Esophagus squamous epithelium (tissue), 5 donors: ENCODE measurements around the gene RASGRP1. TPM values are rescaled to one million over a fixed set of nuclear protein-coding genes. Genes with fewer than 3 reads are reported as not detected.

Experiments
- DNase-seq: peaks from one replicate; lab custom pipeline; 2025; lab: John Stamatoyannopoulos, UW
- H3K27ac ChIP-seq, 4 donors: fragments of 200-600 bp; sonication (generic); one replicate each; pipeline ENCODE4 v1.5.1; 2016 to 2019; ENCODE audit warnings: mild to moderate bottlenecking in 1 of 4
- H3K27me3 ChIP-seq, 4 donors: fragments of 200-600 bp; sonication (generic); 1 replicate in 3 of 4; 2 replicates in 1 of 4; pipeline versions ENCODE4 v1.5.1 to v1.6.0; 2017 to 2021; ENCODE audit warnings: antibody characterized with exemption in 1 of 4
- H3K36me3 ChIP-seq, 3 donors: fragments of 200-600 bp; sonication (generic); one replicate each; pipeline ENCODE4 v1.5.1; 2016 to 2019
- H3K4me1 ChIP-seq, 3 donors: fragments of 200-600 bp; sonication (generic); one replicate each; pipeline ENCODE4 v1.5.1; 2017 to 2019
- H3K4me3 ChIP-seq, 4 donors: fragments of 200-600 bp; sonication (generic); 1 replicate in 3 of 4; 2 replicates in 1 of 4; pipeline ENCODE4 v1.5.1; 2016 to 2019; ENCODE audit warnings: mild to moderate bottlenecking in 2 of 4, moderate library complexity in 1 of 4
- H3K9me3 ChIP-seq, 3 donors: fragments of 200-600 bp; sonication (generic); one replicate each; pipeline ENCODE4 v1.5.1; 2016 to 2019
- CTCF ChIP-seq, 6 experiments: fragments of 450-650 bp in 4 of 6; fragments of 200-600 bp in 2 of 6; sonication (generic) in 2 of 6; IDR thresholded peaks; one replicate each; pipeline ENCODE4 v1.5.1; 2016 to 2019; ENCODE audit warnings: antibody characterized with exemption in 6 of 6, mild to moderate bottlenecking in 4 of 6, moderate library complexity in 4 of 6
- POLR2A ChIP-seq, 4 donors: fragments of 450-650 bp; IDR thresholded peaks; one replicate each; pipeline ENCODE4 v1.6.1; 2017; ENCODE audit warnings: antibody characterized with exemption in 4 of 4, mild to moderate bottlenecking in 4 of 4, moderate library complexity in 3 of 4
- WGBS, 2 donors: methylation state at CpG; one replicate each; pipeline ENCODE4 v1.1.5; 2018; 5-methylcytosine and 5-hydroxymethylcytosine counted together
- intact Hi-C: fragments of 100-400 bp; cut with DNase I; formaldehyde crosslinking; loops from one replicate; pipeline ENCODE4 v1.15.0; 2022
- total RNA-seq, 4 donors: library from RNA; depleted of rRNA; stranded (reverse); fragments of >200 nt; gene quantifications; one replicate each; pipeline ENCODE4 v1.1.0, GENCODE V29; 2016
- donor health status: DM: yes; HTN: yes; CAD: no.

The RASGRP1 gene
- total RNA-seq, 4 donors from 2014 or later = 9.2 to 16.0 (median 12.2) TPM

GRCh38 chr15:38476120-38476519, 88.5 kb downstream of the RASGRP1 start:
- intact Hi-C loops = no loop called here
- 93 to 97% methylated on average over 1 of the region's 1 CpG for WGBS, 2 donors

GRCh38 chr15:38475361-38475760, 89.3 kb downstream of the RASGRP1 start:
- peaks cover 0 to 76% (median 11%) of the 10 kb centered on the region in 3 donors for H3K36me3 ChIP-seq
- H3K27ac ChIP-seq = no peak overlapping the region
- no peaks in the 10 kb centered on the region for H3K27me3 ChIP-seq
- H3K4me1 ChIP-seq = no peaks in the 10 kb centered on the region
- WGBS, 2 donors = 94 to 97% methylated on average over 2 of the region's 2 CpGs
- no peaks in the 10 kb centered on the region for H3K9me3 ChIP-seq
- H3K4me3 ChIP-seq = no peak overlapping the region
- TF ChIP-seq CTCF (IDR thresholded peaks at IDR 0.05) (no peak), POLR2A (IDR thresholded peaks at IDR 0.05) (no peak)
- no peak for DNase-seq
- intact Hi-C loops = no loop called here

More at GRCh38 chr15:38476120-38476519, 88.5 kb downstream of the RASGRP1 start:
- Histone ChIP-seq H3K27me3 (no peaks in the 10 kb centered on the region), H3K9me3 (no peaks in the 10 kb centered on the region), H3K4me1 (no peaks in the 10 kb centered on the region), H3K4me3 (no peak overlapping the region), H3K27ac (no peak overlapping the region), H3K36me3 (peaks cover 0 to 71% (median 11%) of the 10 kb centered on the region in 3 donors)
- DNase-seq = no peak
- TF ChIP-seq POLR2A (IDR thresholded peaks at IDR 0.05) = no peak
- TF ChIP-seq CTCF (IDR thresholded peaks at IDR 0.05) = no peak

- no peak overlapping the region for H3K27ac ChIP-seq
- TF ChIP-seq CTCF (IDR thresholded peaks at IDR 0.05) (peak; percentile 44 to 84 (median 73)), POLR2A (IDR thresholded peaks at IDR 0.05) (no peak)
- no peaks in the 10 kb centered on the region for H3K4me1 ChIP-seq
- DNase-seq = no peak
- intact Hi-C loops = no loop called here
- WGBS, 2 donors = 42 to 57% methylated on average over 4 of the region's 4 CpGs
- H3K36me3 ChIP-seq = peaks cover 0 to 78% (median 11%) of the 10 kb centered on the region in 3 donors
- H3K27me3 ChIP-seq = no peaks in the 10 kb centered on the region
- no peaks in the 10 kb centered on the region for H3K9me3 ChIP-seq
- H3K4me3 ChIP-seq = no peak overlapping the region
Measured at GRCh38 chr15:38474155-38474757, 90.4 kb downstream of the RASGRP1 start.

- 82 to 86% methylated on average over 2 of the region's 2 CpGs for WGBS, 2 donors
- intact Hi-C loops = no loop called here
- peaks cover 0 to 61% (median 9%) of the 10 kb centered on the region in 3 donors for H3K36me3 ChIP-seq
Measured at GRCh38 chr15:38471974-38472373, 92.6 kb downstream of the RASGRP1 start.

More at GRCh38 chr15:38471974-38472373, 92.6 kb downstream of the RASGRP1 start:
- Histone ChIP-seq H3K27me3 (no peaks in the 10 kb centered on the region), H3K4me3 (no peak overlapping the region), H3K27ac (no peak overlapping the region), H3K4me1 (no peaks in the 10 kb centered on the region), H3K9me3 (no peaks in the 10 kb centered on the region)
- no peak for TF ChIP-seq CTCF (IDR thresholded peaks at IDR 0.05)
- no peak for TF ChIP-seq POLR2A (IDR thresholded peaks at IDR 0.05)
- DNase-seq = no peak
